ENCODE data around the gene FBN1.

FBN1 gene

DNA sequence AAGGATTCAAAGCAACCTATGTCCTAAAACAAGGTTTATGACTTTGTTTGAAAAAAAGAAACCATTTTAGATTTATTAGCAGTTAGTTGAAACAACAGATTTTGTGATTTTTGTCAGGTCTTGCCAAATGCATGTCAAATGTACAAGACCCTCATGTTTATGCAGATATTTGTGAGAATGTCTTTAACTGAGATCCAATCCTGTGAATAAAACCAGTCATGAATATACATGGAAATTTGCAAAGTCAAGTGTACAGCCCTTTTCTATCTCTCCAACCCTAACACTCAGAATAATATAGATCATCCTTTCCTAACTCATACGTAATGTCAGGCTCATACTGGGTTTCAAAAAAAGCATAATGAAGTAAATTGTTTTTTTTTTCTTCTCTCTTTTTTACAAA, 237.9 kb downstream of the FBN1 start:
- no peak overlapping the region for H3K9ac ChIP-seq (ENCODE audit: low read depth, low read length, poor library complexity)
- no peak overlapping the region for H3K27ac ChIP-seq (replicated peaks; ENCODE audit: low read length)
- DNase-seq (ENCODE audit: low spot score) = no peak
- no peak overlapping the region for H2BK15ac ChIP-seq (ENCODE audit: low read length)
- peaks cover 6 to 21% of the 10 kb centered on the region in 2 donors for H3K36me3 ChIP-seq (replicated peaks in 1 of 2; ENCODE audit: control insufficient read depth in 2 of 2, insufficient read depth in 2 of 2, low read length in 2 of 2)
- H3K9me3 ChIP-seq (replicated peaks in 1 of 2; ENCODE audit: control insufficient read depth in 2 of 2, insufficient read depth in 1 of 2, low read depth in 1 of 2, low read length in 2 of 2) = no peaks in the 10 kb centered on the region
- H3K27me3 ChIP-seq (ENCODE audit: control insufficient read depth in 3 of 3, insufficient read depth in 3 of 3, low read depth in 1 of 3, low read length in 3 of 3) = no peaks in the 10 kb centered on the region
- H3K4me1 ChIP-seq (ENCODE audit: control insufficient read depth in 2 of 2, insufficient read depth in 1 of 2, low read depth in 1 of 2, low read length in 2 of 2) = peaks cover 2 to 4% of the 10 kb centered on the region in 2 donors
- H3K4ac ChIP-seq (ENCODE audit: low read length) = no peak overlapping the region
- no peak overlapping the region for H4K91ac ChIP-seq (ENCODE audit: low read depth, low read length, poor library complexity)
- no peak overlapping the region for H3K4me2 ChIP-seq (ENCODE audit: insufficient read depth, low read length, poor library complexity, severe bottlenecking)
- H3K79me1 ChIP-seq (ENCODE audit: low read depth, low read length) = no peaks in the 10 kb centered on the region
- H3K14ac ChIP-seq (ENCODE audit: low read length) = no peak overlapping the region
- H3K4me3 ChIP-seq (ENCODE audit: low read length in 2 of 2) = no peak overlapping the region
- H4K8ac ChIP-seq (ENCODE audit: low read depth, low read length) = no peak overlapping the region
- no peak overlapping the region for H2AK5ac ChIP-seq (ENCODE audit: low read depth, low read length)
- no peak overlapping the region for H2BK120ac ChIP-seq (ENCODE audit: low read depth, low read length)
- no peak overlapping the region for H3K23ac ChIP-seq (ENCODE audit: low read depth, low read length, poor library complexity)
- H2AFZ ChIP-seq (ENCODE audit: low read length) = no peak overlapping the region
- H2BK12ac ChIP-seq (ENCODE audit: low read length) = no peak overlapping the region
- no peak overlapping the region for H2BK5ac ChIP-seq (ENCODE audit: low read length)
- WGBS, 2 donors (ENCODE audit: extremely low coverage in 2 of 2, insufficient read length in 2 of 2, insufficient replicate concordance in 1 of 2) = no CpG with 5 or more reads among the region's 1 CpG
- no peak overlapping the region for H3K18ac ChIP-seq (ENCODE audit: low read length)

- H3K79me1 ChIP-seq (ENCODE audit: low read depth, low read length) = no peaks in the 10 kb centered on the region
- no peak overlapping the region for H3K4ac ChIP-seq (ENCODE audit: low read length)
- no peak overlapping the region for H4K8ac ChIP-seq (ENCODE audit: low read depth, low read length)
- H3K4me3 ChIP-seq (ENCODE audit: low read length in 2 of 2) = no peak overlapping the region
- H3K36me3 ChIP-seq (replicated peaks in 1 of 2; ENCODE audit: control insufficient read depth in 2 of 2, insufficient read depth in 2 of 2, low read length in 2 of 2) = peaks cover 5 to 14% of the 10 kb centered on the region in 2 donors
- H3K4me1 ChIP-seq (ENCODE audit: control insufficient read depth in 2 of 2, insufficient read depth in 1 of 2, low read depth in 1 of 2, low read length in 2 of 2) = peaks cover 2 to 4% of the 10 kb centered on the region in 2 donors
- no peak overlapping the region for H3K4me2 ChIP-seq (ENCODE audit: insufficient read depth, low read length, poor library complexity, severe bottlenecking)
- no peak overlapping the region for H2BK120ac ChIP-seq (ENCODE audit: low read depth, low read length)
- DNase-seq (ENCODE audit: low spot score) = no peak
- no peak overlapping the region for H2BK12ac ChIP-seq (ENCODE audit: low read length)
- no peaks in the 10 kb centered on the region for H3K9me3 ChIP-seq (replicated peaks in 1 of 2; ENCODE audit: control insufficient read depth in 2 of 2, insufficient read depth in 1 of 2, low read depth in 1 of 2, low read length in 2 of 2)
- H3K14ac ChIP-seq (ENCODE audit: low read length) = no peak overlapping the region
- WGBS, 2 donors (ENCODE audit: extremely low coverage in 2 of 2, insufficient read length in 2 of 2, insufficient replicate concordance in 1 of 2) = no CpG with 5 or more reads among the region's 1 CpG
- no peak overlapping the region for H3K9ac ChIP-seq (ENCODE audit: low read depth, low read length, poor library complexity)
- no peak overlapping the region for H3K23ac ChIP-seq (ENCODE audit: low read depth, low read length, poor library complexity)
- no peak overlapping the region for H2AK5ac ChIP-seq (ENCODE audit: low read depth, low read length)
- H2BK5ac ChIP-seq (ENCODE audit: low read length) = no peak overlapping the region
- H3K18ac ChIP-seq (ENCODE audit: low read length) = no peak overlapping the region
- H2AFZ ChIP-seq (ENCODE audit: low read length) = peak overlapping the region; percentile 57
- H3K27ac ChIP-seq (replicated peaks; ENCODE audit: low read length) = no peak overlapping the region
- H3K27me3 ChIP-seq (ENCODE audit: control insufficient read depth in 3 of 3, insufficient read depth in 3 of 3, low read depth in 1 of 3, low read length in 3 of 3) = no peaks in the 10 kb centered on the region
- H2BK15ac ChIP-seq (ENCODE audit: low read length) = no peak overlapping the region
- H4K91ac ChIP-seq (ENCODE audit: low read depth, low read length, poor library complexity) = no peak overlapping the region
These were observed 238.6 kb downstream of the FBN1 start for GRCh38 chr15:48406911-48407310.

DNA sequence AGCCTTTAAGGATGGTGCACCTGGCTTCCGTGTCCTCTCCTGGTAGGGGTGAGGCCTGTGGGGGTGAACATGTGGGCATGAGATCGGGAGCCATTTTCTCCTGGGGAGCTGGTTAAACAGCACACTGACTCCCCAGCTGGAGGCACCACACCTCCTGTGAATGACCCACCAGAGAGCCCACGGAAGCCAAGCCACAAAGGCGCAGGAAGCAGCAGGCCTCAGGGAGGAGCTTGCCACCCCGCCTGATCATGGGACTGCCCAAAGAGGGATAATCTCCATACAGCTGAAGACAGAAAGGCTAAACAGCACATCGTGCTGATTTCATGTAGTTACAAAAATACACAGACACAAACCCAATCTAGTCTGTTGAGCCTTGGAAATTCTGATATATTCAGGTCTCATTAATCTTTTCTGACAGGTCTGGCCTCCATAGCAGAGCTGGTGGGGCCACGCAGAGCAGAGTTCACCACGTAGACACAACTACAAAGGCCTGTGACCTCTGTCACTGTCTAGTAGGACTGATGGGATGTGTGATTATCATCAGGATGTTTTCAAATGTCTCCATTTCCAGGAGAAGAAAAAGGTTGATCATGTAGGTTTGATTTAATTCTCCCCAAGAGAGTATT, 239.1 kb downstream of the FBN1 start:
- no CpG with 5 or more reads among the region's 8 CpGs for WGBS, 2 donors (ENCODE audit: extremely low coverage in 2 of 2, insufficient read length in 2 of 2, insufficient replicate concordance in 1 of 2)

DNA sequence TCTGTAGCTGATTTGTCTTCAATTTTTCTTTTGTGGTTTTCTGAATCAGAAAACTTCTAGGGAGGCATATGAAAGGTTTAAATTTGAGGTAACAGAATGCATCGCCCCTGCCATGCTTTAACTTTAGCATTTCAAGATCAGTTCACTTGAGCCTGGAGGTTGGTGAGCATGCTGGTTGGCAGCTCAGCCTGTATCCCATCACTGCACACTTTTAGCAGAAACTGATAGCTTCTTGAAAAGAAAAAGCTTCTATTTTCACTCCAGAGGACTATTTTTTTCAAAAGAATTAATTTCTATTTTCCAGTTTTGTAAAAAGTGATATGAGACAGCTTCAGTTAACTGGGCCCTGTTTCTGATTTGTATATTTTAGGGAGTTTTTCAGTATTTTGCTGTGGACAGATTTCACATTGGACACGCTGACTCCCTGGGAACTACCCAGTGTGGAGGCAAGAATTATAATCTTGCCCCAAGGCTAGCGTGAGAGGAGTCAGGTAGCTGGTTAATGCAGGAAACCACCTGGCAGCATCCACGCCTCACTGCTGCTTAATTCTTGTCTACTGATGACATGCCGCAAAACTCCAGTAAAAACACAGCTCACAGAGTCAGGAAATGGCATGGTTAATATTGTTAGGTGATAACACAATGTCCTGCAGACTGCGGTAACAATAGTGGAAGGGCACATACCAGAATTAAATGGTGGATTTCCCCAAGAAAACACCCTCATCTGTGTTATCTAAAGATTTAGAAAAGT, 242.9 kb downstream of the FBN1 start:
- no CpG with 5 or more reads among the region's 6 CpGs for WGBS, 2 donors (ENCODE audit: extremely low coverage in 2 of 2, insufficient read length in 2 of 2, insufficient replicate concordance in 1 of 2)
- peaks cover 2 to 4% of the 10 kb centered on the region in 2 donors for H3K4me1 ChIP-seq (ENCODE audit: control insufficient read depth in 2 of 2, insufficient read depth in 1 of 2, low read depth in 1 of 2, low read length in 2 of 2)
- H3K27ac ChIP-seq (replicated peaks; ENCODE audit: low read length) = no peak overlapping the region

More for the DNA sequence above, 239.1 kb downstream of the FBN1 start:
- Histone ChIP-seq H2BK12ac (ENCODE audit: low read length) (no peak overlapping the region), H3K14ac (ENCODE audit: low read length) (no peak overlapping the region), H3K18ac (ENCODE audit: low read length) (no peak overlapping the region), H3K9ac (ENCODE audit: low read depth, low read length, poor library complexity) (no peak overlapping the region), H4K8ac (ENCODE audit: low read depth, low read length) (no peak overlapping the region), H2BK120ac (ENCODE audit: low read depth, low read length) (no peak overlapping the region), H3K4me3 (ENCODE audit: low read length in 2 of 2) (no peak overlapping the region), H2BK15ac (ENCODE audit: low read length) (no peak overlapping the region), H3K79me1 (ENCODE audit: low read depth, low read length) (no peaks in the 10 kb centered on the region), H3K27ac (replicated peaks; ENCODE audit: low read length) (no peak overlapping the region), H3K36me3 (replicated peaks in 1 of 2; ENCODE audit: control insufficient read depth in 2 of 2, insufficient read depth in 2 of 2, low read length in 2 of 2) (peaks cover 4 to 14% of the 10 kb centered on the region in 2 donors), H3K9me3 (replicated peaks in 1 of 2; ENCODE audit: control insufficient read depth in 2 of 2, insufficient read depth in 1 of 2, low read depth in 1 of 2, low read length in 2 of 2) (no peaks in the 10 kb centered on the region), H3K4ac (ENCODE audit: low read length) (no peak overlapping the region), H3K27me3 (ENCODE audit: control insufficient read depth in 3 of 3, insufficient read depth in 3 of 3, low read depth in 1 of 3, low read length in 3 of 3) (no peaks in the 10 kb centered on the region), H2AK5ac (ENCODE audit: low read depth, low read length) (no peak overlapping the region), H3K4me2 (ENCODE audit: insufficient read depth, low read length, poor library complexity, severe bottlenecking) (no peak overlapping the region), H3K4me1 (ENCODE audit: control insufficient read depth in 2 of 2, insufficient read depth in 1 of 2, low read depth in 1 of 2, low read length in 2 of 2) (peaks cover 2 to 4% of the 10 kb centered on the region in 2 donors), H4K91ac (ENCODE audit: low read depth, low read length, poor library complexity) (no peak overlapping the region), H2AFZ (ENCODE audit: low read length) (peak overlapping the region; percentile 57), H2BK5ac (ENCODE audit: low read length) (no peak overlapping the region), H3K23ac (ENCODE audit: low read depth, low read length, poor library complexity) (no peak overlapping the region)
- DNase-seq (ENCODE audit: low spot score) = no peak

More for the DNA sequence above, 242.9 kb downstream of the FBN1 start:
- Histone ChIP-seq H2BK15ac (ENCODE audit: low read length) (no peak overlapping the region), H2BK12ac (ENCODE audit: low read length) (no peak overlapping the region), H2AK5ac (ENCODE audit: low read depth, low read length) (no peak overlapping the region), H3K9ac (ENCODE audit: low read depth, low read length, poor library complexity) (no peak overlapping the region), H3K4ac (ENCODE audit: low read length) (no peak overlapping the region), H3K36me3 (replicated peaks in 1 of 2; ENCODE audit: control insufficient read depth in 2 of 2, insufficient read depth in 2 of 2, low read length in 2 of 2) (no peaks in the 10 kb centered on the region), H3K9me3 (replicated peaks in 1 of 2; ENCODE audit: control insufficient read depth in 2 of 2, insufficient read depth in 1 of 2, low read depth in 1 of 2, low read length in 2 of 2) (no peaks in the 10 kb centered on the region), H2BK120ac (ENCODE audit: low read depth, low read length) (no peak overlapping the region), H3K23ac (ENCODE audit: low read depth, low read length, poor library complexity) (no peak overlapping the region), H3K18ac (ENCODE audit: low read length) (no peak overlapping the region), H3K4me2 (ENCODE audit: insufficient read depth, low read length, poor library complexity, severe bottlenecking) (no peak overlapping the region), H3K27me3 (ENCODE audit: control insufficient read depth in 3 of 3, insufficient read depth in 3 of 3, low read depth in 1 of 3, low read length in 3 of 3) (no peaks in the 10 kb centered on the region), H4K91ac (ENCODE audit: low read depth, low read length, poor library complexity) (no peak overlapping the region), H3K4me3 (ENCODE audit: low read length in 2 of 2) (no peak overlapping the region), H2BK5ac (ENCODE audit: low read length) (no peak overlapping the region), H3K79me1 (ENCODE audit: low read depth, low read length) (no peaks in the 10 kb centered on the region), H3K14ac (ENCODE audit: low read length) (no peak overlapping the region), H4K8ac (ENCODE audit: low read depth, low read length) (no peak overlapping the region), H2AFZ (ENCODE audit: low read length) (no peak overlapping the region)
- no peak for DNase-seq (ENCODE audit: low spot score)
